Thymus (tissue), 11 donors: ENCODE measurements around the gene ZBTB18. TPM values are rescaled to one million over a fixed set of nuclear protein-coding genes. Genes with fewer than 3 reads are reported as not detected.

Source experiments
- DNase-seq, 9 donors: peaks; one replicate each; pipeline ENCODE4 v3.0.0-alpha.2; 2013; ENCODE audit warnings: low spot score in 9 of 9, low read depth in 6 of 9, missing footprints in 1 of 9
- H3K27ac ChIP-seq, 2 donors: one replicate each; pipeline ENCODE4 v1.5.1; 2013; ENCODE audit warnings: control low read depth in 1 of 2, low read depth in 1 of 2, low read length in 1 of 2, mild to moderate bottlenecking in 1 of 2, moderate library complexity in 1 of 2
- H3K27me3 ChIP-seq, 2 donors: one replicate each; pipeline ENCODE4 v1.5.1; 2013; ENCODE audit warnings: low read length in 1 of 2; ENCODE audit not compliant: control insufficient read depth in 2 of 2, insufficient read depth in 1 of 2
- H3K36me3 ChIP-seq, 2 donors: one replicate each; pipeline ENCODE4 v1.5.1; 2013; ENCODE audit warnings: low read length in 1 of 2, mild to moderate bottlenecking in 1 of 2, moderate library complexity in 1 of 2; ENCODE audit not compliant: control insufficient read depth in 2 of 2, insufficient read depth in 2 of 2
- H3K4me1 ChIP-seq, 2 donors: one replicate each; pipeline ENCODE4 v1.5.1; 2013; ENCODE audit warnings: low read length in 2 of 2; ENCODE audit not compliant: control insufficient read depth in 2 of 2, insufficient read depth in 2 of 2
- H3K4me3 ChIP-seq, 2 donors: one replicate each; pipeline ENCODE4 v1.5.1; 2013; ENCODE audit warnings: low read length in 2 of 2, control low read depth in 1 of 2, mild to moderate bottlenecking in 1 of 2
- H3K9me3 ChIP-seq, 2 donors: one replicate each; pipeline ENCODE4 v1.5.1; 2013; ENCODE audit warnings: low read length in 1 of 2, mild to moderate bottlenecking in 1 of 2; ENCODE audit not compliant: control insufficient read depth in 2 of 2, insufficient read depth in 1 of 2
- WGBS: extraction: QIAGEN DNeasy Blood & Tissue Kit; methylation state at CpG from one replicate; pipeline ENCODE4 v1.1.7; 2013; 5-methylcytosine and 5-hydroxymethylcytosine counted together
- polyA plus RNA-seq: library from polyadenylated mRNA; stranded (reverse); fragments of 200-250 nt; gene quantifications from one replicate; pipeline ENCODE4 v1.2.3, GENCODE V29; 2013
- total RNA-seq: library from RNA; stranded (reverse); fragments of 120-200 nt; gene quantifications from one replicate; pipeline ENCODE4 v1.2.4, GENCODE V29; 2013
- donor health status: healthy.

Gene ZBTB18
- total and polyA plus RNA-seq, 2 donors: 37.2 to 47.3 TPM

- 94% methylated on average over 8 of the region's 8 CpGs for WGBS
- Histone ChIP-seq H3K27ac (no peak overlapping the region), H3K9me3 (no peaks in the 10 kb centered on the region), H3K4me1 (no peaks in the 10 kb centered on the region), H3K36me3 (no peaks in the 10 kb centered on the region), H3K27me3 (no peaks in the 10 kb centered on the region), H3K4me3 (no peak overlapping the region)
- DNase-seq: no peak
Observed at GRCh38 chr1:244064621-244065020, 13.5 kb downstream of the ZBTB18 start.

DNA sequence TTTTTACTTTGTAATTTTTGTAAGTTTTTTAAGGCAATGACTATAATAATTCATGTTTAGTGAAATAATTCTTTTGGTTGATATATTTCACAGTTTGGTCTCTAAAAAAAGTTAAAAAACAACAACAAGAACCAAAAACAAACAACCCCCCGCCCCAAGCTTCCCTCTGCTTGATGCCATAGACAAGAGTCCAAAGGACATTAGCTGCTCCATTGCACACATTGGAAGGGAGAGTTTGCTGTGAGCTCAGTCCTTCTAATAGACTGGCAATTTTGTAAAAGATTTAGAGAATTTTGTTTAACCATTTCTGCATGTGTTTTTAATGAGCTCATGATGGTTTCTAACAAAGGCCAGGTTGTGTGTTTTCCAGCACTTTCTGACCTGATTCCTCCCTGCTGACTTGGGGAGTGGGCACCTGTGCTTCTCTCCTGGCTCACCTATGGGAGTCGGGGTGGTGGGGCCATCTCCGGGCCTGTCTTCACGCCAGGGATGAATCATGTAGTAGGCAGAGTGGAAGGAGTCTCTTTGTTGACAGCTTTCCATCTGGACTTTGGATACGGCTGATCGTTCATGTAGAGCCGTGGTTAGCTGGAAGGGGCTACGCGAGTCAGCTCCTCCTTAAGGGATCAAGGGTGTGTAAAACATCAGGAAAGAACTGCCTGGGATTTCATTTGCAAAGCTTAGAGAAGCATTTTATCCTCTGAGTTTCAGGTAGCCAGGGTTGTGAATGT is 14.1 kb downstream of the ZBTB18 start:
- Histone ChIP-seq H3K4me1 (no peaks in the 10 kb centered on the region), H3K36me3 (no peaks in the 10 kb centered on the region), H3K27me3 (no peaks in the 10 kb centered on the region), H3K9me3 (no peaks in the 10 kb centered on the region), H3K27ac (no peak overlapping the region), H3K4me3 (no peak overlapping the region)
- DNase-seq: no peak
- 96% methylated on average over 9 of the region's 9 CpGs for WGBS

DNA sequence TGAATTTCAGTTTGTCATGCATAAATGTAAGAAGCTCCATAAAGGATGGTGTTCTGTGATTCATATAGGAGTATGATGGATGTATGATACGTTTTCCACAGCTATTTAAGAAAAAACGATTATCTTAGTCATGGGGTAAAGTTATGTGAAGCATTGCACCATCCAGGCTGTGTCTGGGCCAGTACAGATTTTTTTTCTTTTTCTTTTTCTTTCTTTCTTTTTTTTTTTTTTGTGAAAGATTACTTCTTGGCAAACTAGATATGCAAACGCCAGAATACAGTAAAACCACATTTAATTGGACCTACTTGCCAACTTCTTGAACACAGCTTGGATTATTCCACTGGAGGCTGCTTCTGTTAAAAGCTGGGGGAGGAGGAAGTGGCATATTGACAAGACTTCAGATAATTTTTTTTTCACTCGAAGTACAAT is 14.9 kb downstream of the ZBTB18 start:
- H3K9me3 ChIP-seq: no peaks in the 10 kb centered on the region
- WGBS: 57% methylated on average over 4 of the region's 4 CpGs
- H3K27ac ChIP-seq: no peak overlapping the region

GRCh38 chr1:244066954-244067716 is 16.1 kb downstream of the ZBTB18 start:
- 94% methylated on average over 26 of the region's 26 CpGs for WGBS
- Histone ChIP-seq H3K9me3 (no peaks in the 10 kb centered on the region), H3K27me3 (no peaks in the 10 kb centered on the region), H3K4me1 (no peaks in the 10 kb centered on the region), H3K27ac (no peak overlapping the region), H3K36me3 (no peaks in the 10 kb centered on the region), H3K4me3 (no peak overlapping the region)
- no peak for DNase-seq

More for the DNA sequence above, 14.9 kb downstream of the ZBTB18 start:
- Histone ChIP-seq H3K36me3 (no peaks in the 10 kb centered on the region), H3K4me1 (no peaks in the 10 kb centered on the region), H3K4me3 (no peak overlapping the region), H3K27me3 (no peaks in the 10 kb centered on the region)
- no peak for DNase-seq

- no peak for DNase-seq
- H3K9me3 ChIP-seq: no peaks in the 10 kb centered on the region
- no peaks in the 10 kb centered on the region for H3K4me1 ChIP-seq
- no peaks in the 10 kb centered on the region for H3K36me3 ChIP-seq
- H3K27ac ChIP-seq: no peak overlapping the region
- H3K4me3 ChIP-seq: no peak overlapping the region
- WGBS: 96% methylated on average over 4 of the region's 4 CpGs
- no peaks in the 10 kb centered on the region for H3K27me3 ChIP-seq
Observed at GRCh38 chr1:244067893-244068292, 16.8 kb downstream of the ZBTB18 start.

- Histone ChIP-seq H3K27ac (no peak overlapping the region), H3K4me3 (no peak overlapping the region), H3K27me3 (no peaks in the 10 kb centered on the region), H3K36me3 (no peaks in the 10 kb centered on the region), H3K4me1 (no peaks in the 10 kb centered on the region), H3K9me3 (no peaks in the 10 kb centered on the region)
- 83% methylated on average over 6 of the region's 6 CpGs for WGBS
- no peak for DNase-seq
Observed at GRCh38 chr1:244068567-244068966, 17.5 kb downstream of the ZBTB18 start.

DNA sequence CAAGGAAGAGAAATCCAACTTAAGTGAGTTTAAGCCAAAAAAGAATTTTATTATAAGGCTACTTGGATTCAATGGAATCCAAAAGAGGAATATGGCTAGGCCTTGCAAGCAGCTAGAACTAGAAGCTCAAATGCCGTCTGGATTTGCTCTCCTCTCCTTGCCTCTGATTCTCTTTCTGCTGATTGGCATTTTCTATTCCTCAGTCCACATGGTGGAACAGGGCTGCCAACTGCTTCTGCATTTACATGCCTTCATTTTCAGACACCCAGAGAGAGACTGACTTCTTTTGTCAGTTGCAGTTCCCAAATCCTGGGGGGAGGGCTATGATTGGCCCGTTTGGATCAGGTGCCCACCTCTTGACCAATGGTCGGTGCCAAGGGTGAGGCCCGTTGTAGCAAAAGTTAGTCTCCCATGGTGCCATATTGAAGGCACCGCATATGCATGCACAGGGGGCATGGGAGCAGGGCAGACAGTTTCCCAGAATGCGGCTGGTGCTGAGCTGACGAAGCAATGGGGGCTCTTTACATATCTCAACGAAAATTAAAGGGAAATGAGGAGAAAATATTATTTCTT is 18.3 kb downstream of the ZBTB18 start:
- WGBS: 97% methylated on average over 8 of the region's 8 CpGs
- Histone ChIP-seq H3K4me1 (peaks cover 1 to 6% of the 10 kb centered on the region in 2 donors), H3K4me3 (no peak overlapping the region), H3K9me3 (no peaks in the 10 kb centered on the region), H3K36me3 (no peaks in the 10 kb centered on the region), H3K27me3 (no peaks in the 10 kb centered on the region), H3K27ac (no peak overlapping the region)
- no peak for DNase-seq

- H3K36me3 ChIP-seq: no peaks in the 10 kb centered on the region
- H3K4me1 ChIP-seq: peaks cover 4 to 20% of the 10 kb centered on the region in 2 donors
- WGBS: 43% methylated on average over 19 of the region's 19 CpGs
- no peaks in the 10 kb centered on the region for H3K9me3 ChIP-seq
- peak overlapping the region; percentile 56 to 86 for H3K27ac ChIP-seq
- peaks cover 0 to 2% of the 10 kb centered on the region in 2 donors for H3K27me3 ChIP-seq
- H3K4me3 ChIP-seq: no peak overlapping the region
- DNase-seq: peak in 5 of 9 donors; percentile 39 to 77 (median 51)
Observed at GRCh38 chr1:244074559-244075171, 23.6 kb downstream of the ZBTB18 start.
